ENCODE results near the gene TUBA4B.
"Not testable (repeated sequence)": the region's sequence is repeated elsewhere in the genome, so short reads cannot be mapped to it uniquely, and the experiment has no call there.

TUBA4B gene

GRCh38 chr2:219277703-219278654 lies 24.9 kb downstream of the TUBA4B start:
- DNase-seq: peak; percentile 78

DNA sequence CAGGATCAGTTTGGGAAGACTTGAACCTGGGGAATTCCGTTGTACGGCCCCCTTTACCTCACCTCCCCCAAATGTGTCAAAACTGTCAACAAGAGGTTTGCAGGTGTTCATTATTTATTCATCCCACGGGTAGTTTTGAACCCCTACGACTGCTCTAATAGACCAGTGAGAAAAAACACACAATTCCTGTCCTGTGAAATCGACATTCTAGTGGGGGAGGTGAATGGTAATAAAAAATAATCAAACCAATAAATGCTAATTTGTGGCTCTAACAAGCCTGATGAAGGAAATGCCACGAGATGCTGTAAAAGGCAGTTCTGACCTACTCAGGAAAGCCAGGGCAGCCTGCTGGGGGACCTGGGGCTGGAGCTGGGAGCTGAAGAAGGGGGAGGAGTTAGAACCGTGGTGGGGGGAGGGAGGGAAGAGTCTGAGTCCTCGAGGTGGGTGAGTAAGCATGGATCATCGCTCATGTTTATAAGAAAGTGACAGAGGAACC lies 25.7 kb downstream of the TUBA4B start:
- no peak for DNase-seq

DNA sequence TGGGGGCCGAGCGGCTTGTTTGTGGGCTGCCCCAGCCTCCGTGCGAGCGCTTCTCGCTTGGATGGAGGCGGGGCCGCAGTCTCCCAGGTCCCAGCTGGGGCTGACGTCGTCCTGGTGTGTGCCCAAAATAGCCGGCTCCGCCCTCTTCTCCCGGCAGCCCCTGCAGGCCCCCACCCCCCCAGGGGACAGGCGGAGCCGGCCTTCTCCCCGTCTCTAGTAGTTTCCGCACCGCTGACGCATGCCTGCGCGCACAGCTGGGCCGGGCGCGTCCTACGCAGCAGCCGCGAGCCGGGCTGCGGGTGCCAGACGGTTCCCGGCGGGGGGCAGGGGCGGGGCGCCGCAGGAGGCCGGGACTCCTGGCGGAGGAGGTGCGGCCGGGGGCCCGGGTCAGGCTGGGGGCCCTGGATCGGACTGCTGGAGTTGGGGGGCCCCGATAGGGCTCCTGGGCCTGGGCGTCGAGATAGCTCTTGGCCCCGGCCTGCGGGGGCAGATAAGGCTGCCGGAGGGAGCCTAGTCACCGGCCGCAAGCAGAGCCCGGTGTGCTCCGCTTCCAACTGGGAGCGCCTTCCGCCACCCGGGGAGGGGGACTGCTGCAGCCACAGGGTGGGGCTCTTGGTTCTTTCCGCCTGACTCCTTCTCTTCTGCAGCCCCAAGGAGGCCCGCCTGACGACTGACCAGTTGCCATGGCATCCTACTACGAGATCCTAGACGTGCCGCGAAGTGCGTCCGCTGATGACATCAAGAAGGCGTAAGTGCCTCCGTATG lies 26.3 kb downstream of the TUBA4B start, which contains the start of gene DNAJB2:
TSS of gene DNAJB2 (plus strand) at position 216 of the 765 bp plus-strand sequence. CDS start at position 684, 468 bp downstream.
- peak; percentile 97 to 98 for DNase-seq

- DNase-seq: no peak
Observed at GRCh38 chr2:219279916-219280516, 27.0 kb downstream of the TUBA4B start.

DNA sequence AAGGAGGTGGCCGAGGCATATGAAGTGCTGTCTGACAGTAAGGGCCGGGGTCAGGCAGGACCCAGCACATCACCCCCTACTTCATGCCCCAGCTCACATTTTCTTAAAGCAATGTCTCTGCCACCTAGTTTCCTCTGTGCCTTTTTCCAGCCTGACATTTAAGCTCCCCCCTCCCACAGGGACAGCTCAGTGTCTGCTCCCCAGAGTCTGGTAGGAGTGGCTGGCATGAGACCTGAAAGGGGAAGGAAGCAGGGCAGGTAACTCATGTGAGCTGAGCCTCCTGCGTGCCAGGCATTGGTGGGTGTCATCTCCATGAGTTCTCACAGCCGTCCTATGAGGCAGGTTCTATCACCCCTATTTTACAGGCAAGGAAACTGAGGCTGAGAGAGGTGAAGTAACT lies 27.6 kb downstream of the TUBA4B start:
- no peak for DNase-seq

GRCh38 chr2:219281588-219281987 lies 28.5 kb downstream of the TUBA4B start:
- no peak for DNase-seq

DNA sequence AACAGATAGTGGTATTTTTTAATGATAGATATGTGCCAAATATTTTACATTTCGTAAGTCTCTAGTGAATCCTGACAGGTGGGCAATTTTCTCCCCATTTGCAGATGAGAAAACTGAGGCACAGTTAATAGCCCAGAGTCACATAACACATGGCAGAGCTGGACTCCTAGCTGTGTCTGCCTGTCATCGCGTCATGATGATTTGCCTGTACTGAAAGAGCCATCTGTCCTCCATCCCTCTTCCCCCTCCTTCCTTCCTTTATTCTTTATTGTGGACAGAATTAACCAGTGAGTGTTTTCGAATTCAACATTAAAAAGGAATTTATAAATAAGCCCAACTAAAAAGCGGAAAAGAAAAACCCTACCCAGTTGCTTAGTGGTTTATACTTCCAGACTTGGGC lies 29.3 kb downstream of the TUBA4B start:
- no peak for DNase-seq

GRCh38 chr2:219282943-219283581 lies 30.0 kb downstream of the TUBA4B start:
- no peak for DNase-seq

DNA sequence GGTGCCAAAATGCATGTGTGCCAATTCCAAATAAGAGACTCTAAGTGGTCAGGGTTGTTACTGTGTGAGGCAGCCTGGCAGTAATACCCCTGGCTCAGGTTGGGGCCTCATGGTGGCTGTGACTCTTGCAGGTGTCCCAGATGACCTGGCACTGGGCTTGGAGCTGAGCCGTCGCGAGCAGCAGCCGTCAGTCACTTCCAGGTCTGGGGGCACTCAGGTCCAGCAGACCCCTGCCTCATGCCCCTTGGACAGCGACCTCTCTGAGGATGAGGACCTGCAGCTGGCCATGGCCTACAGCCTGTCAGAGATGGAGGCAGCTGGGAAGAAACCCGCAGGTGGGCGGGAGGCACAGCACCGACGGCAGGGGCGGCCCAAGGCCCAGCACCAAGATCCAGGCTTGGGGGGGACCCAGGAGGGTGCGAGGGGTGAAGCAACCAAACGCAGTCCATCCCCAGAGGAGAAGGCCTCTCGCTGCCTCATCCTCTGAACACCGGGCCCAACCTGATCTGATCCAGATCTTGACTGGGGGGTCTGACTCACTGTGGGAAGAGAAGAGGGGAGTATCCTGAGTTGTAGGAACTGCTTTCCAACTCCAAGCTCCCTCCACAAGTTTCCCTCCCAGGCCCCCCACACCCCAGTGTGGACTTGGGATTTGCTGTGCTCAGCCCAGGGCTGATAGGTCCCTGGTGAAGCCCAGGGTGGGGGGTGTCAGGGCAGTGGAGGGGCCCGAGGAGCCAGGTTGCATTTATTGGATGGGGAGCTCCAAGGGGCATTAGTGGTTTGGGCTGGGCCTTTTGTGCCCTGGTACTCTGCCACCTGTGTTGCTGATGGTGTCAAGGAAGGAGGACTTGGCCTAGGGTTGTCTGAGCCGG lies 31.7 kb downstream of the TUBA4B start:
- no peak for DNase-seq

DNA sequence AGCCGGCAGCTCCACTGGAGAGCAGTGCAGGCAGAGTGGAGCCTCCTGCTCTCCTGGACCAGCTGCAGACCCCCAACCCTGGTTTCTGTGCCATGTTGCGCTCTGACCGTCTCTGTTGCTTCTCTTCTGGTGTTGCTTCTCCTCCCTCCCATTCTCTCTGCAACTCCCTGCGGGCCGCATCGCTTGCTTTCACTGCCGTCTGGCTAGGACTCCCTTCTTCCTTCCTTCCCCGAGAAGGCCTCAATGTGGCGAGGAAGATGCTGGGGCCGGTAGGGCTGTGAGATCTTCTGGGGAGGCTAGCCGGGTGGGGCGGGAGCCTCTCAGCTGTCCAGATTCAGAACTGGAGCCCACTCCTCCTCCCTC lies 32.3 kb downstream of the TUBA4B start:
- DNase-seq: no peak

- no peak for DNase-seq
Observed at GRCh38 chr2:219285894-219286425, 32.9 kb downstream of the TUBA4B start.

GRCh38 chr2:219286436-219287115 lies 33.5 kb downstream of the TUBA4B start:
- no peak for DNase-seq

GRCh38 chr2:219287116-219287440 lies 34.0 kb downstream of the TUBA4B start:
- not testable (repeated sequence) for DNase-seq

- no peak for DNase-seq
Observed at GRCh38 chr2:219287580-219288265, 34.7 kb downstream of the TUBA4B start.

DNA sequence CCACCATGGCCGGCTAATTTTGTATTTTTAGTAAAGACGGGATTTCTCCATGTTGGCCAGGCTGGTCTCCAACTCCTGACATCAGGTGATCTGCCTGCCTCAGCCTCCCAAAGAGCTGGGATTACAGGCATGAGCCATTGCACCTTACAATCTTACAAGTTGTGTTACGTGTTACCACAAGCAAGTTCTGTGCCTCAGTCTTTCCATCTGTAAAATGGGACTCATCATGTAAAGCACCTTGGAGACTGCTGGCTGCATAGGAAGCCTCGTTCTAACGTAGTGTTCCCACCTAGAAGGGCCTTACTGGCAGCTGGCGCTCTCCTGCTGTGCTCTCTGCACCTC lies 36.1 kb downstream of the TUBA4B start:
- DNase-seq: no peak

DNA sequence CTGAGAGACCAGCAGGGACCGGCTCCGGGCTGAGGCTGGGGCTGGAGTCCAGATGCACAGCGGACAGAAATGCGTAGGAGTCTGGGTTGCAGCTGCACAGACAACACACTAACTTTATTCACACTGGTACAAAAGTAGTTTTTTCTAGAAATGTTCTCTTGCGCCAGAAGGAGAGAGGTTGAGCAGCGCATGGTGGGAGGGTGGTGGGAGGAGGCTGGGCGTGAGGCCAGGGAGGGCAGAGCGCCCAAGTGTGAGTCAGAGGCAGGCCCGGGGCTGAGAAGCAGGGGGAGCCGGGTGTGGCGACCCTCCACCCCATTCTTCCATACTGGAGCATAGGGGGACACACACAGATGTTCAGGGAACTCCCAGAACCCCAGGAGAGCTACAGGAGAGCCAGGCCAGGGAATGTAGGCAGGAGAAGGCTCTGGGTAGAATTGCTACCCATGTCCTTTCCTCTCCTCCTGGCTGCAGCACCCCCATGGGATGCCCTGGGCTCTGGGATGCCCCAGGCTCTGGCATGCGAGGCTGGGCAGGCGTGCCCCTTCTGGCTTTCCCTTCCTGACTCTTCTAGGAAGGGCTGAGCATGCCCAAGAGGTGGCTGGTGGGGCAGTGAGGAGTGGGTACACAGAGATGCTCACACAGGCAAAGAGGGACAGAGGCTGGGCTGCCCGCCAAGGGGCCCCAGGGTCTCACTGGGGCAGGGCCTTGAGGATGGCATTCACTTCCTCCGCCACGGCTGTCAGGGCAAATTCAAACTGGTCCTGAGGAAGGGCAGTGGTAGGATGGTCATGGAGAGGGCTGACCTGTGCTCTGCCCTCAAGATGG lies 36.7 kb downstream of the TUBA4B start:
- no peak for DNase-seq

- DNase-seq: no peak
Observed at GRCh38 chr2:219290381-219291171, 37.5 kb downstream of the TUBA4B start.

DNA sequence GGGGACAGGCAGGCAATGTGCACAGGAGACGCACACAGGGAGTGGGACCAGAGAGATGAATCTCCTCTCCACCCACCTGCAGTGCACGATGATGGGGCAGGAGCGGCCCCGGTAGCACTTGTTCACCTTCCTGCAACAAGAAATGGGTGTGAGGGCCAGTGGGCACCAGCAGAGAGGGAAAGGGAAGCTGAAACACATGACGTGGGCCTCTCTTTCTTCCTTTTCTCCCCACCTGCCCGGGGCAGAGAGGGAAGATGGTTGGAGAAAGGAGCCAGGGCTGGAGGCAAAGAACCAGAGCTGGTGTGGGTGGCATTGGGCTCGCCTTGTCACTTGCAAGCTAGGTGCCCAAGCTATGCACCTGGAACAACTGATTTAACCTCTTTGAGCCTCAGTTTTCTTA lies 38.4 kb downstream of the TUBA4B start:
- no peak for DNase-seq

Data from stimulated activated CD4-positive, alpha-beta T cell treated with anti-CD3 and anti-CD28 coated beads, Interleukin-2, amount 100 ng/mL, for 48 hours (primary cell).